ENCODE measurements around the gene DLG1.

Gene DLG1

GRCh38 chr3:197001972-197002700 lies 296.3 kb downstream of the DLG1 start:
- TF ChIP-seq, protein P1, sequence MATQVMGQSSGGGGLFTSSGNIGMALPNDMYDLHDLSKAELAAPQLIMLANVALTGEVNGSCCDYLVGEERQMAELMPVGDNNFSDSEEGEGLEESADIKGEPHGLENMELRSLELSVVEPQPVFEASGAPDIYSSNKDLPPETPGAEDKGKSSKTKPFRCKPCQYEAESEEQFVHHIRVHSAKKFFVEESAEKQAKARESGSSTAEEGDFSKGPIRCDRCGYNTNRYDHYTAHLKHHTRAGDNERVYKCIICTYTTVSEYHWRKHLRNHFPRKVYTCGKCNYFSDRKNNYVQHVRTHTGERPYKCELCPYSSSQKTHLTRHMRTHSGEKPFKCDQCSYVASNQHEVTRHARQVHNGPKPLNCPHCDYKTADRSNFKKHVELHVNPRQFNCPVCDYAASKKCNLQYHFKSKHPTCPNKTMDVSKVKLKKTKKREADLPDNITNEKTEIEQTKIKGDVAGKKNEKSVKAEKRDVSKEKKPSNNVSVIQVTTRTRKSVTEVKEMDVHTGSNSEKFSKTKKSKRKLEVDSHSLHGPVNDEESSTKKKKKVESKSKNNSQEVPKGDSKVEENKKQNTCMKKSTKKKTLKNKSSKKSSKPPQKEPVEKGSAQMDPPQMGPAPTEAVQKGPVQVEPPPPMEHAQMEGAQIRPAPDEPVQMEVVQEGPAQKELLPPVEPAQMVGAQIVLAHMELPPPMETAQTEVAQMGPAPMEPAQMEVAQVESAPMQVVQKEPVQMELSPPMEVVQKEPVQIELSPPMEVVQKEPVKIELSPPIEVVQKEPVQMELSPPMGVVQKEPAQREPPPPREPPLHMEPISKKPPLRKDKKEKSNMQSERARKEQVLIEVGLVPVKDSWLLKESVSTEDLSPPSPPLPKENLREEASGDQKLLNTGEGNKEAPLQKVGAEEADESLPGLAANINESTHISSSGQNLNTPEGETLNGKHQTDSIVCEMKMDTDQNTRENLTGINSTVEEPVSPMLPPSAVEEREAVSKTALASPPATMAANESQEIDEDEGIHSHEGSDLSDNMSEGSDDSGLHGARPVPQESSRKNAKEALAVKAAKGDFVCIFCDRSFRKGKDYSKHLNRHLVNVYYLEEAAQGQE (IDR thresholded peaks at IDR 0.05; ENCODE audit: insufficient read depth in 1 of 2, low read depth in 2 of 2, low read length in 2 of 2), result no peak
- TF ChIP-seq SIN3A (IDR thresholded peaks at IDR 0.05; ENCODE audit: borderline replicate concordance, insufficient read depth, low read length), result no peak
- no peak for TF ChIP-seq FOXP2 (optimal IDR thresholded peaks at IDR 0.05; ENCODE audit: borderline replicate concordance, extremely low read depth, extremely low read length, insufficient read depth)
- no peak for TF ChIP-seq TAF1 (IDR thresholded peaks at IDR 0.05; ENCODE audit: borderline replicate concordance, insufficient read depth, low read length)
- no peak for TF ChIP-seq POLR2AphosphoS5 (IDR thresholded peaks at IDR 0.05; ENCODE audit: low read depth, low read length)

- no peak for TF ChIP-seq TAF1 (IDR thresholded peaks at IDR 0.05; ENCODE audit: borderline replicate concordance, insufficient read depth, low read length)
- TF ChIP-seq POLR2AphosphoS5 (IDR thresholded peaks at IDR 0.05; ENCODE audit: low read depth, low read length), result no peak
- TF ChIP-seq, protein P1 (IDR thresholded peaks at IDR 0.05; ENCODE audit: insufficient read depth in 1 of 2, low read depth in 2 of 2, low read length in 2 of 2), result no peak
- TF ChIP-seq SIN3A (IDR thresholded peaks at IDR 0.05; ENCODE audit: borderline replicate concordance, insufficient read depth, low read length), result no peak
- no peak for TF ChIP-seq FOXP2 (optimal IDR thresholded peaks at IDR 0.05; ENCODE audit: borderline replicate concordance, extremely low read depth, extremely low read length, insufficient read depth)
Measured at GRCh38 chr3:197001106-197001971, 297.1 kb downstream of the DLG1 start.

DNA sequence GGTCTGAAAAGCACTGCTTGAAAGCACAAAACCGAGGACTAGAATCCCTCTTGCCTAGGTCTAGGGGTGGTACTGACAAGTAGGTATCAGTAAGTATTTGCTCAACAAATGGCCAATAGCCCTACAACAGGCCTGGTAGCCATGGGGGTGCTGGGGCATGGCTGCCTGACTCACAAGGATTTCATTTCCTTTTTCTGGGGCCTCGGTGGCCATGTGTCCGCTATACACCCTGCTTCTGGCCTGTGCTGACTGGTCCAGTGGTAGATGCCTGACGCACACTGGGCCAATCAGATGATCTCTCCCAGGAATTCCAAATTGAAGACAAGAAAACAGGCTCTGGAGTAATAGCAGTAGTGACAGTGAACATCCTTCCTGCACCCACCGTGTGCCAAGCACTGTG lies 298.2 kb downstream of the DLG1 start:
- TF ChIP-seq TAF1 (IDR thresholded peaks at IDR 0.05; ENCODE audit: borderline replicate concordance, insufficient read depth, low read length), result no peak
- no peak for TF ChIP-seq POLR2AphosphoS5 (IDR thresholded peaks at IDR 0.05; ENCODE audit: low read depth, low read length)
- TF ChIP-seq SIN3A (IDR thresholded peaks at IDR 0.05; ENCODE audit: borderline replicate concordance, insufficient read depth, low read length), result no peak
- no peak for TF ChIP-seq FOXP2 (optimal IDR thresholded peaks at IDR 0.05; ENCODE audit: borderline replicate concordance, extremely low read depth, extremely low read length, insufficient read depth)
- TF ChIP-seq, protein P1 (IDR thresholded peaks at IDR 0.05; ENCODE audit: insufficient read depth in 1 of 2, low read depth in 2 of 2, low read length in 2 of 2), result no peak

GRCh38 chr3:196998966-196999760 lies 299.2 kb downstream of the DLG1 start:
- no peak for TF ChIP-seq TAF1 (IDR thresholded peaks at IDR 0.05; ENCODE audit: borderline replicate concordance, insufficient read depth, low read length)
- TF ChIP-seq FOXP2 (optimal IDR thresholded peaks at IDR 0.05; ENCODE audit: borderline replicate concordance, extremely low read depth, extremely low read length, insufficient read depth), result no peak
- TF ChIP-seq POLR2AphosphoS5 (IDR thresholded peaks at IDR 0.05; ENCODE audit: low read depth, low read length), result no peak
- no peak for TF ChIP-seq SIN3A (IDR thresholded peaks at IDR 0.05; ENCODE audit: borderline replicate concordance, insufficient read depth, low read length)
- TF ChIP-seq, protein P1 (IDR thresholded peaks at IDR 0.05; ENCODE audit: insufficient read depth in 1 of 2, low read depth in 2 of 2, low read length in 2 of 2), result no peak
